HEK293T (cell line): Measurements from ENCODE around the gene NID2.

Experiments
- CTCF ChIA-PET: fragments of 350-600 bp; formaldehyde crosslinking; extraction: SDS; loops from one replicate; lab custom pipeline; 2021; ENCODE audit warnings: antibody characterized with exemption, inconsistent platforms; lab: Yijun Ruan, JAX
- POLR2A ChIA-PET: fragments of 350-600 bp; formaldehyde crosslinking; extraction: SDS; loops from one replicate; lab custom pipeline; 2020; ENCODE audit warnings: antibody characterized with exemption, inconsistent platforms; lab: Yijun Ruan, JAX
- DNase-seq: peaks from one replicate; pipeline ENCODE4 v3.0.0; 2012; ENCODE audit warnings: mixed read lengths; ENCODE audit errors: extremely low spot score
- ARNT ChIP-seq: fragments of 450-650 bp; IDR thresholded peaks from 2 replicates; pipeline ENCODE4 v1.6.1; 2017; ENCODE audit warnings: mild to moderate bottlenecking
- BHLHE40 ChIP-seq: fragments of 450-650 bp; IDR thresholded peaks from 2 replicates; pipeline ENCODE4 v1.6.1; 2016; ENCODE audit warnings: mild to moderate bottlenecking, moderate library complexity, borderline replicate concordance
- CTBP1 ChIP-seq: fragments of 450-650 bp; IDR thresholded peaks from 2 replicates; pipeline ENCODE4 v1.6.1; 2016; ENCODE audit warnings: borderline replicate concordance
- ELF4 ChIP-seq: fragments of 450-650 bp; IDR thresholded peaks from 2 replicates; pipeline ENCODE4 v1.6.1; 2017; ENCODE audit warnings: antibody characterized with exemption
- FOXA1 ChIP-seq: fragments of 450-650 bp; IDR thresholded peaks from 2 replicates; pipeline ENCODE4 v1.6.1; 2016; ENCODE audit warnings: mild to moderate bottlenecking
- FOXK2 ChIP-seq: fragments of 450-650 bp; IDR thresholded peaks from 2 replicates; pipeline ENCODE4 v1.6.1; 2016; ENCODE audit warnings: mild to moderate bottlenecking
- FOXM1 ChIP-seq: fragments of 450-650 bp; IDR thresholded peaks from 2 replicates; pipeline ENCODE4 v1.6.1; 2017; ENCODE audit warnings: mild to moderate bottlenecking, borderline replicate concordance
- HDGF ChIP-seq: fragments of 450-650 bp; IDR thresholded peaks from 2 replicates; pipeline ENCODE4 v1.6.1; 2017; ENCODE audit warnings: antibody characterized with exemption, borderline replicate concordance
- L3MBTL2 ChIP-seq: fragments of 450-650 bp; conservative IDR thresholded peaks from 2 replicates; pipeline ENCODE4 v1.6.1; 2016; ENCODE audit warnings: mild to moderate bottlenecking
- LEF1 ChIP-seq: fragments of 450-650 bp; IDR thresholded peaks from 2 replicates; pipeline ENCODE4 v1.6.1; 2017; ENCODE audit warnings: mild to moderate bottlenecking, borderline replicate concordance
- NFRKB ChIP-seq: fragments of 450-650 bp; IDR thresholded peaks from 2 replicates; pipeline ENCODE4 v1.6.1; 2016; ENCODE audit warnings: mild to moderate bottlenecking, moderate library complexity
- PKNOX1 ChIP-seq: fragments of 450-650 bp; IDR thresholded peaks from 2 replicates; pipeline ENCODE4 v1.6.1; 2016
- SP1 ChIP-seq: fragments of 450-650 bp; IDR thresholded peaks from 2 replicates; pipeline ENCODE4 v1.6.1; 2017
- SUZ12 ChIP-seq: fragments of 450-650 bp; IDR thresholded peaks from 2 replicates; pipeline ENCODE4 v1.6.1; 2016; ENCODE audit warnings: mild to moderate bottlenecking
- TARDBP ChIP-seq: fragments of 450-650 bp; IDR thresholded peaks from 2 replicates; pipeline ENCODE4 v1.6.1; 2016
- ZNF384 ChIP-seq: fragments of 450-650 bp; IDR thresholded peaks from 2 replicates; pipeline ENCODE4 v1.6.1; 2016

Gene NID2

GRCh38 chr14:51998348-51998747 lies 70.5 kb downstream of the NID2 start:
- POLR2A ChIA-PET, result no interaction called here

GRCh38 chr14:51996148-51996746 lies 72.6 kb downstream of the NID2 start:
- no peak for TF ChIP-seq PKNOX1
- TF ChIP-seq L3MBTL2, result no peak
- no peak for TF ChIP-seq SUZ12
- TF ChIP-seq LEF1, result no peak
- TF ChIP-seq ARNT, result no peak
- TF ChIP-seq SP1, result no peak
- no peak for TF ChIP-seq BHLHE40
- TF ChIP-seq FOXM1, result no peak
- TF ChIP-seq TARDBP, result no peak
- no peak for TF ChIP-seq ZNF384
- no peak for DNase-seq
- POLR2A ChIA-PET, result no interaction called here
- CTCF ChIA-PET, result interaction anchor here (0.6 to 2.1 kb wide), 7 partner anchors 18 to 417 kb away, joined by 3 to 5 read pairs (median 3); no protein-coding TSS in a partner anchor

More at GRCh38 chr14:51998348-51998747, 70.5 kb downstream of the NID2 start:
- CTCF ChIA-PET, result no interaction called here
- TF ChIP-seq NFRKB (no peak), ARNT (no peak), L3MBTL2 (no peak), ZNF384 (no peak), CTBP1 (no peak), SUZ12 (no peak), PKNOX1 (no peak), TARDBP (no peak), ELF4 (no peak), HDGF (no peak), LEF1 (no peak), BHLHE40 (no peak), FOXK2 (no peak), FOXA1 (no peak), SP1 (no peak), FOXM1 (no peak)
- no peak for DNase-seq

GRCh38 chr14:51993285-51993920 lies 75.5 kb downstream of the NID2 start:
- CTCF ChIA-PET, result no interaction called here
- POLR2A ChIA-PET, result no interaction called here
- no peak for DNase-seq
- TF ChIP-seq SUZ12 (no peak), TARDBP (no peak), ZNF384 (no peak)

- POLR2A ChIA-PET, result interaction anchor here (1.3 to 1.7 kb wide), 2 partner anchors 10 to 78 kb away, joined by 3 to 4 read pairs; partner anchors contain the start of gene NID2
- no peak for DNase-seq
Observed at GRCh38 chr14:51990488-51990887, 78.4 kb downstream of the NID2 start.

GRCh38 chr14:51989293-51990234 lies 79.3 kb downstream of the NID2 start, which contains the start of gene RTRAF:
TSS of gene RTRAF (plus strand) at chr14:51989546. CDS start at chr14:51989640, 94 bp downstream.
- DNase-seq, result peak; percentile 95
- no peak for TF ChIP-seq CTBP1
- peak; percentile 98 for TF ChIP-seq PKNOX1
- TF ChIP-seq L3MBTL2, result peak; percentile 64
- peak; percentile 66 for TF ChIP-seq ELF4
- ChIA-PET CTCF (no interaction called here), POLR2A (interaction anchor here (1.3 to 1.7 kb wide), 2 partner anchors 10 to 79 kb away, joined by 3 to 4 read pairs; partner anchors contain the start of gene NID2)

More at GRCh38 chr14:51990488-51990887, 78.4 kb downstream of the NID2 start:
- TF ChIP-seq LEF1 (no peak), ARNT (no peak), FOXM1 (no peak), TARDBP (no peak), NFRKB (no peak), CTBP1 (no peak), ELF4 (no peak), HDGF (no peak), L3MBTL2 (no peak), FOXK2 (no peak), SUZ12 (no peak), FOXA1 (no peak), BHLHE40 (no peak), SP1 (no peak)
- CTCF ChIA-PET, result no interaction called here
